GM19099 (cell line): ENCODE results near the gene PKP2.

Experiments
- POLR2A ChIP-seq: IDR thresholded peaks from 3 replicates; pipeline ENCODE4 v1.6.1; 2011; ENCODE audit warnings: low read depth; ENCODE audit not compliant: insufficient read length; ENCODE audit errors: extremely low read depth

The PKP2 gene

GRCh38 chr12:32896432-32897280, at the start of gene PKP2:
Gene PKP2 (minus strand): TSS chr12:32896777. CDS start chr12:32896731, 46 bp downstream.
- TF ChIP-seq POLR2A, result no peak

DNA sequence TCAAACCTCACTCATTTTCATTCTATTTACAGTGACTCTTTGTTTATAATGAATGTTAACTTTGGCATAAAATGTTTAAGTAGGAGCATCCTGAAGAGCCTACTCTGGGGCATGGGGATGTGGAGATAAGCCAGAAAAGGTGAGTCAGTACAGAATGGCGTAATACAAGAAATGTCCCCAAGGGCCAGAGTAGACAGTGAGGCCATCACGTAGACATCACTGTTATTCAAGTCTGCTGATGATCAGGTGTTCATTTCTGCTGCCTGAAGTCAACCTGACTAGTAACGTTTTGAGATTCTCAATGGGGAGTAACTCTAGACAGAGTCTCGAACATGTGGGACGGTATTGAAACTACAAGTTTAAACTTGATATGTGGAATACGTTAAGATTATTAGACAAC, 47.6 kb upstream of the PKP2 start:
- no peak for TF ChIP-seq POLR2A

DNA sequence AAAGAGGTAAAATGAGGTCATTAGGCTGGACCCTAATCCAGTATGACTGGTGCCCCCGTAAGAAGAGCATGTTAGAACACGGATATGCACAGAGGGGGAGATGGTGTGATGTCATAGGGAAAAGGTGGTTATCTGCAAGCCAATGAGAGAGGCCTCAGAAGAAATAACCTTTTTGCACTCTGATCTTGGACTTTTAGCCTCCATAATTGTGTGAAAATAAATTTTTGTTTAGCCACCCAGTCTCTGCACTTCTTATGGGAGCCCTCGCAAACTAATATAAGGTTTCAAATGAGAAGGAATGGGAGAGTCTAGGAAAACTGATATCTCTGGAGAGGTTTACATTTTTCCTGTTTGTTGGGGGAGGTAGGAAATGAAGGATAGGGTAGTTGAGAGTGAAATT, 43.2 kb upstream of the PKP2 start:
- TF ChIP-seq POLR2A, result no peak

GRCh38 chr12:32926963-32927362, 30.4 kb upstream of the PKP2 start:
- TF ChIP-seq POLR2A, result no peak

- TF ChIP-seq POLR2A, result no peak
These were observed 29.8 kb upstream of the PKP2 start for GRCh38 chr12:32926356-32926755.

DNA sequence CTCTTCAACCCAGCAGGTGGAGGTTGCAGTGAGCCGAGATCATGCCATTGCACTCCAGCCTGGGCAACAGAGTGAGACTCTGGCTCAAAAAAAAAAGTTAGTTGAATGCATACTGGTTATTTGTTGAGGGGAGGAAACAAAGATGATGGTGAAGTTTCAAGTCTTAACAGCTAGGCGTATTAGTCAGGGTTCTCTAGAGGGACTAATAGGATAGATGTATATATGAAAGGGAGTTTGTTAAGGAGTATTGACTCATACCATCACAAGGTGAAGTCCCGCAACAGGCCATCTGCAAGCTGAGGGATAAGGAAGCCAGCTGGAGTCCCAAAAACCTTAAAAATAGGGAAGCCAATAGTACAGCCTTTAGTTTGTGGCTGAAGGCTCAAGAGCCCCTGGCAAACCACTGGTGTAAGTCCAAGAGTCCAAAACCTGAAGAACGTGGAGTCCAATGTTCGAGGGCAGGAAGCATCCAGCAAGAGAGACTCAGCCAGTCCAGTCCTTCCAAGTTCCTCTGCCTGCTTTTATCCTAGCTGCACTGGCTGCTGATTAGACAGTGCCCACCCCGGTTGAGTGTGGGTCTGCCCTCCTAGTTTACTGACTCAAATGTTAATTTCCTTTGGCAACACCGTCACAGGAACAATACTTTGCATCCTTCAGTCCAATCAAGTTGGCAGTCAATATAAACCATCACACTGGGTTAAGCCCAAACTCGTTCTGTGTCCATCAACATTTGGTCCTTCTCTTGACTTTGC, 26.1 kb upstream of the PKP2 start:
- no peak for TF ChIP-seq POLR2A

DNA sequence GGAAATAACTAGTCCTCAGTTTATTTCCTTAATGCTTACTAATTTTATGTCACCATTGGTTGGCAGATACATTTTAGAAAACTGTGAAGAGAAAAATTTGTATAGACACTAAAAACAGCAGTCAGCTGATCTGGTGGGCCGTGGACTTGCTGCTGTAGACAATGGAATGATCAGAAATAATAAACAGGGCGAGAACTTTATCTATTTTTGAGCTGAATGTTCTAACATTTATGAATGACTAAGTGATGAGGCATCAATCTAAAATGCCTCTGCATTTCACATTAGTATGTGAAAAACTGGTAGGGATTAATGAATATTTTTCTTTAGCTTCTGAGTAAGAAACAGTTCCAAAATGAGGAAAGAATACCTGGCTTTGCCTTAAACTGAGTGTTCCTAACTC, 24.8 kb upstream of the PKP2 start:
- no peak for TF ChIP-seq POLR2A

GRCh38 chr12:32920506-32921085, 24.0 kb upstream of the PKP2 start:
- no peak for TF ChIP-seq POLR2A

DNA sequence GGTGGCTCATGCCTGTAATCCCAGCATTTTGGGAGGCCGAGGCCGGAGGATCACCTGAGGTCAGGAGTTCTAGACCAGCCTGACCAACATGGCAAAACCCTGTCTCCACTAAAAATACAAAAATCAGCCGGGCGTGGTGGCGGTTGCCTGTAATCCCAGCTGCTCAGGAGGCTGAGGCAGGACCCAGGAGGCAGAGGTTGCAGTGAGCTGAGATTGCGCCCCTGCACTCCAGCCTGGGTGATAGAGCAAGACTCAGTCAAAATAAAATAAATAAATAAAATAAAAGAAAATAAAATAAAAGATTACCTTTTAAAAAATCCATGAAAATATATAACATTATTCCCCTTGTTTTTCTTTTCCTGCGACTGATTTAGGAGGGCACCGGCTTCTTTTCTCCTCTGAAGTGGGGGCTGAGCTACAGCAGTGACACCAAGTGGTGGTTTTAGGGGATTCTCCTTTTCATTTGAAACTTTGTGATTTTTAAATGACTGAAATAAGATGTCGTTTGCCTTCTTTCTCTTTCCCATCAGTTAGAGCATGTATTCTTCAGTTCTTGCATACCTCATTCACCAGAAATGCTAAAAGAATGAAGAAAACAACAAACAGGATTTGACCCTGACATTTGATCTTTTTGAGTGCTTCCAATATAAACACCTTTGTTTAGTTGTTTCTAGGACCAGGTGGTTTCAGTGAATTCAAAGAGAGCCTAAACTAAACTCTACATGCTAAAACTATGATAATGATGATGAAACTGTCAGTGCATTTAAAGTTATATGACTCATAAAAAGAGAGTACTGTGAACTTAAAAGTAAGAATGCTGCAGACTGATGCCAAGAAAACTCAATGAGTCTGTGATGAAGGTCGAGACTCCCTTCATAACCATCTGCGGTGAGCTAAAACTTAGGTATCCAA, 22.6 kb upstream of the PKP2 start:
- no peak for TF ChIP-seq POLR2A

GRCh38 chr12:32917094-32917611, 20.6 kb upstream of the PKP2 start:
- no peak for TF ChIP-seq POLR2A

DNA sequence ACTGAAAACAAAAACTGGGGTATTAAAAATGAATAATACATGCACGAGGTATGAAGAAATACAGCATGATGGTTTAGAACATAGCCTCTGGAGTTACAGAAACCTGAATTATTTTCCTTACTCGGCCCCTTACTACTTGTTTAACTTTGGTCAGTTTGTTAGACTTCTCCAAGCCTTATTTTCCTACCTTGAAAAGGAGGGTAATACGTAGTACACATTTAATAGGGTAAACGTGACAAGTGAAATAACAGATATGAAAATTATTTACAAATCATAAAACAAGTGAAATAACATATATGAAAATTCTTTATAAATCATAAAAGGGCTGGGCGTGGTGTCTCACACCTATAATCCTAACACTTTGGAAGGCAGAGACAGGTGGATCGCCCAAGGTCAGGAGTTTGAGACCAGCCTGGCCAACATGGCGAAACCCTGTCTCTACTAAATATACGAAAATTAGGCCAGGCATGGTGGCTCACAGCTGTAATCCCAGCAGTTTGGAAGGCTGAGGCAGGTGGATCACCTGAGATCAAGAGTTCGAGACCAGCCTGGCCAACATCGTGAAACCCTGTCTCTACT, 11.4 kb upstream of the PKP2 start:
- no peak for TF ChIP-seq POLR2A

DNA sequence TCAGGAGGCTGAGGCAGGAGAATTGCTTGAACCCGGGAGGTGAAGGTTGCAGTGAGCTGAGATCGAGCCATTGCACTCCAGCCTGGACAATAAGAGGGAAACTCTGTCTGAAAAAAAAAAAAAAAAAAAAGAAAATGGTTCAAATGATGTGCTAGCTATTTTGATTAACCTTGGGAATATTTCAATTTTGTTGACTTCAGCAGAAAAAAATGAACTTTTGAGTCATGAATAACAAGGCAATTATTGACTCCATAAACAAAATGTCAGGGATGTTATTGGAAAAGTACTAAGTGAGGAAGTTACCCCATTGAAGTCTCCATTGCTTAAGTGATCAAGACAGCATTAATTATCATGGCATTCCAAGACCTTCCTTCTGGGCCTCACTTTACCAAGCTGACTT, 10.6 kb upstream of the PKP2 start:
- no peak for TF ChIP-seq POLR2A

DNA sequence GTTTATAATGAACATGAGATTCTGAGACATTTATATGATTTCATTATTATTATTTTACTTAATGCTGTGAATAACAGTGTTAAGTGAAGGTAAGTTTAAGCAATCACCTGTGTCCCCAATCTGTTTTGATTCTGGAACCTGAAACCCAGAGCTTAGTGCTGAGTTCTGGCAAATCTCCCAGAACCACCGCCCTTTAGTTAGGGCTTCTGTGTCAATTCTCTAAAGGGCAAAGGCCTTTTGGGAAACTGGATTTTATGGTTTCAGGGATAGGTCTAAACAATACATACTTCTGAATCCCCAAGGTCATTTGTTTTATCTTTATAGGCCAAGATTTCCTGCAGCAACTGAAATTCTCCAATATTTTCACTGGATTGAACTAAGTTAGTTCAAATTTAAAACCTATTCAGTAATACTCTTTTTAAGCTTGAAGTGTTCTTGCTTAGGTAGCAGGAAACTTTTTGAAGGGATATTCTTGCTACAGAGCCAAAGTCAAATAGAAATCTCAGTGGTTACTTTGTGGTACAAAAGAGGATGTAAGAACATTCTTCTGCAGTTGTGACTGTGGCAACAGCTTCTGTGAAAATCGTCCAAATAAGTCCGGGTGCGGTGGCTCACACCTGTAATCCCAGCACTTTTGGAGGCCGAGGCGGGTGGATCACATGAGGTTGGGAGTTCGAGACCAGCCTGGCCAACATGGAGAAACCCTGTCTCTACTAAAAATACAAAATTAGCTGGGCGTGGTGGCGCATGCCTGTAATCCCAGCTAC, 10.0 kb upstream of the PKP2 start:
- TF ChIP-seq POLR2A, result no peak
